GM19193 (cell line): ENCODE results near the gene ARHGEF12.

Source experiments
- POLR2A ChIP-seq: IDR thresholded peaks from 4 replicates; pipeline ENCODE4 v1.6.1; 2011; ENCODE audit not compliant: insufficient read depth, insufficient read length; ENCODE audit errors: extremely low read depth

The ARHGEF12 gene

GRCh38 chr11:120306519-120307242 is 29.5 kb upstream of the ARHGEF12 start:
- TF ChIP-seq POLR2A = no peak

- TF ChIP-seq POLR2A = no peak
Observed at GRCh38 chr11:120307476-120307875, 28.7 kb upstream of the ARHGEF12 start.

- no peak for TF ChIP-seq POLR2A
Observed at GRCh38 chr11:120308081-120308480, 28.1 kb upstream of the ARHGEF12 start.

- TF ChIP-seq POLR2A = no peak
Observed at GRCh38 chr11:120310870-120311269, 25.3 kb upstream of the ARHGEF12 start.

- no peak for TF ChIP-seq POLR2A
Observed at GRCh38 chr11:120314861-120315260, 21.4 kb upstream of the ARHGEF12 start.

DNA sequence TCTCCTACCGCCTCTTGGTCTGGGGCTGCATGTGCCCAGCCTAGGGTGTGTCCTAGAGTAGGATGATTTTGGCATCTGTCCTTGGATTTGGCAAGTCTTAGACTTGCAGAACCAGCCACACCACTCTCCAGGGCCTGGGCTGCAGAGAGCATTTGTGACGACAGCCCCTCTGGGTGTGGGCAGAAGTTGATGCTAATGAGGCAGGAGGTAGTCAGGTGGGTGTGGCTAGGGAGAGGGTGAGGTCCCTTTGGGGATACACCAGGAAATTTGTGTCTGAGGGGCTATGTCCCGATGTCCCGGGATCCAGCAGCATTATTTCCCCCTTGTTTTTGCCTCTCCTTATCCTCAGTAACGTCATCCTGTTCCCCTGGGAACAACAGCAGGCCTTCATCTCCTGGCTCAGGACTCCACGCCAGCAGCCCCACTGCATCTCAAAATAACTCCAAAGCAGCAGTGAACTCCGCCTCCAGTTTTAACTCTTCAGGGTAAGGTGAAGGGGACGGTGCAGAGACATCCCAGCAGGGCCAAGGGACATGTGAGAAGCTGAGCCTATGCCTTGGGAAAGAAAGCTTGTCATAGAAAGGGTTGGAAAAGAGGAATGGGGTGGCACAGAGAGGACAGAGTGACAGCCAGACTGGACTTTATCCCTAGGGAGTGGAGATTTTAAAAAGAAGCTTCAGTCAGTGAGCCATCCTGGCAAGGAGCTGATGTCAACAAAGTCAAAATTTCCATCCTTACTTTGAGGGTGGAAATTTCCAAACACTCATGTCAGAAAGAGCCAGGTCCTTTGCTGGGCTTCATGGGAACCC is 19.1 kb upstream of the ARHGEF12 start:
- TF ChIP-seq POLR2A = no peak

DNA sequence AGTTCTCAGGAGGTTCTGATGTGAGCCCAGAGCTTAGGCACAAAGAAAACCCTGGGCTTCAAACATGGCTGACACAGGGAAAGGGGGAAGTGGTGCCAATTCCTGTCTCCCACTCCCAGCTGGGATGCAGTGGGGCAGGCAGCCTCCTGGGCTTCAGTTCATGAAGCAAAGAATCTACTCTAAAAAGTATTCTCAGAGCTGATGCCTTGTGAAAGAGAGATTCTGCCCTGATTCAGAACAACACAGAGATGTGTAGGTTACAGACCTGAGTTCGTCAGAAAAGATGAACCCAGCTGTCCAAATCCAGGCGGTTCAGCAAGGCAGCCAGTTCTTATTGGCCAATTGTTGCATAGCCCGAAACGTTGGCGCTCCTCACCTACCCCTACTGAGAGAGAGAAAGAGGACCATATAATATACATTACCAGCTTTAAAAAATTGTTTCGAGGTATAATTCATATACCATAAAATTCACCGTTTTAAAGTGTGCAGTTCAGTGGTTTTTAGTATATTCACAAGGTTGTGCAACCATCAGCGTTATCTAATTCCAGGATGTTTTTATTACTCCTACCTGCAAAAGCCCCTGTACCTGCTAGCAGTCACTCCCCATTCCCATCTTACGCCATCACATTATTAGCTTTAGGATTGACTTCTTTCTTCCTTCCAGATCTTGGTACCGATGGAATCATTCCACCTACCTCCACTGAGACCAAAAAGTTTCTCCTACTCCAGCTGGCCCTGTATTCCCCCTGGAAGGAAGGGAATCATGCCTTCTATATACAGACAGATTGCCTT is 18.3 kb upstream of the ARHGEF12 start:
- no peak for TF ChIP-seq POLR2A

- no peak for TF ChIP-seq POLR2A
Observed at GRCh38 chr11:120318906-120319305, 17.3 kb upstream of the ARHGEF12 start.

GRCh38 chr11:120324932-120325810 is 11.0 kb upstream of the ARHGEF12 start, which contains the start of gene TLCD5:
TLCD5 (plus strand) TSS chr11:120325299; CDS start chr11:120327442, 2,143 bp downstream.
- peak; percentile 60 for TF ChIP-seq POLR2A

GRCh38 chr11:120326228-120326627 is 10.0 kb upstream of the ARHGEF12 start:
- no peak for TF ChIP-seq POLR2A

DNA sequence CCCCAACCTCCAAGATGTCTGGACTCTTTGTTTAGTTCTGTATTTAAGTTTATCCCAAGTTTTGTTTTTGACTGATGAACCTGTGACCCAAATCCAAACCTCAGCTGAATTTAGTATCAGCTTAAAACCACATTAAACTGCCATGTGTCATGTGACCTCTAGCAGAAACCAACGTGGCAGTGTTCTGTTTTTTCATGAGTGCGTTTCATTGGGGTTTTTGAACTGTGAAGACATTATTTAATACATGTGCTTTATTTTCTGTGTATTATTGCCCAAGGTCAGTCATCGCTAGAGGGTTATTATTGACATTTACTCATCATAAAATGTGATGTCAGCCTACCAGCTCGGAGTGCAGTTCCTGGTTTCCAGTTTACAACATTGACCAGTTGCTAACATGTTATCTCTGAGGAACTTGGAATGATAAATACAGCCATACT is 9.3 kb upstream of the ARHGEF12 start:
- no peak for TF ChIP-seq POLR2A

- no peak for TF ChIP-seq POLR2A
Observed at GRCh38 chr11:120327311-120327710, 8.9 kb upstream of the ARHGEF12 start.

- TF ChIP-seq POLR2A = no peak
Observed at GRCh38 chr11:120329556-120329955, 6.7 kb upstream of the ARHGEF12 start.

DNA sequence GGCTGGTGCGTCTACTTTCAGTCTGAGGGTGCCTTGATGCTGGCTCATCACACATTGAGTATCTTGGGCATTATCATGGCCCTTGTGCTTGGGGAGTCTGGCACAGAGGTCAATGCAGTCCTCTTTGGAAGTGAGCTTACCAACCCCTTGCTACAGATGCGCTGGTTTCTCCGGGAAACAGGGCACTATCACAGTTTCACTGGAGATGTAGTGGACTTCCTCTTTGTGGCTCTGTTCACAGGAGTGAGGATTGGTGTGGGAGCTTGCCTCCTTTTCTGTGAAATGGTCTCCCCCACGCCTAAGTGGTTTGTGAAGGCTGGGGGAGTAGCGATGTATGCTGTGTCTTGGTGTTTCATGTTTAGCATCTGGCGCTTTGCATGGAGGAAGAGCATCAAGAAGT is 6.2 kb upstream of the ARHGEF12 start:
- TF ChIP-seq POLR2A = no peak
